Heart left ventricle (tissue), 16 donors: ENCODE measurements around the gene MYB. TPM values are rescaled to one million over a fixed set of nuclear protein-coding genes. Genes with fewer than 3 reads are reported as not detected.

Experiments used
- ATAC-seq, 4 donors: fragments of 200-7000 bp; cut with Tn5 transposase; one replicate each; pipeline ENCODE4 v1.9.1; 2020 to 2022; ENCODE audit warnings: moderate library complexity in 4 of 4, mild to moderate bottlenecking in 3 of 4, moderate number of reproducible peaks in 1 of 4
- DNase-seq, 5 donors: peaks; one replicate each; pipeline ENCODE4 v3.0.0-alpha.2; 2020
- H3K27ac ChIP-seq, 12 donors: fragments of 200-600 bp; sonication (generic) in 4 of 12; one replicate each; pipeline versions ENCODE4 v1.5.0 to v1.8.0; 2016 to 2022; ENCODE audit warnings: mild to moderate bottlenecking in 2 of 12
- H3K27me3 ChIP-seq, 9 donors: fragments of 200-600 bp; sonication (generic) in 2 of 9; one replicate each; pipeline versions ENCODE4 v1.5.1 to v1.8.0; 2016 to 2022; ENCODE audit warnings: mild to moderate bottlenecking in 3 of 9
- H3K36me3 ChIP-seq, 9 donors: fragments of 200-600 bp; sonication (generic) in 2 of 9; one replicate each; pipeline versions ENCODE4 v1.5.0 to v1.8.0; 2018 to 2022; ENCODE audit warnings: mild to moderate bottlenecking in 2 of 9
- H3K4me1 ChIP-seq, 12 donors: fragments of 200-600 bp; sonication (generic) in 4 of 12; one replicate each; pipeline versions ENCODE4 v1.5.0 to v1.8.0; 2016 to 2022; ENCODE audit warnings: mild to moderate bottlenecking in 3 of 12
- H3K4me3 ChIP-seq, 12 donors: fragments of 200-600 bp; sonication (generic) in 4 of 12; one replicate each; pipeline versions ENCODE4 v1.5.0 to v1.8.0; 2017 to 2022; ENCODE audit warnings: mild to moderate bottlenecking in 9 of 12, moderate library complexity in 4 of 12
- H3K9me3 ChIP-seq, 12 donors: fragments of 200-600 bp; sonication (generic) in 4 of 12; one replicate each; pipeline versions ENCODE4 v1.5.0 to v1.8.0; 2016 to 2022; ENCODE audit warnings: mild to moderate bottlenecking in 1 of 12
- POLR2A ChIP-seq, 2 donors: fragments of 450-650 bp; IDR thresholded peaks; one replicate each; pipeline ENCODE4 v1.6.1; 2017; ENCODE audit warnings: antibody characterized with exemption in 2 of 2, mild to moderate bottlenecking in 2 of 2, moderate library complexity in 2 of 2
- WGBS, 4 donors: extraction: QIAGEN DNeasy Blood & Tissue Kit in 2 of 4; methylation state at CpG; one replicate each; pipeline versions ENCODE4 v1.1.5 to v1.1.7; 2013 to 2018; 5-methylcytosine and 5-hydroxymethylcytosine counted together
- intact Hi-C, 10 donors: fragments of 100-400 bp; cut with DNase I; formaldehyde crosslinking; loops; one replicate each; pipeline versions ENCODE4 v1.11.1 to v1.14.2; 2022
- polyA plus RNA-seq, 2 donors: library from polyadenylated mRNA; stranded (reverse); fragments of 200-250 nt; gene quantifications; one replicate each; pipeline ENCODE4 v1.2.3, GENCODE V29; 2013
- total RNA-seq, 9 donors: library from RNA; depleted of rRNA in 2 of 9; stranded (reverse); fragments of >200 nt in 2 of 9; fragmentation: NEBNext Ultra II Directional in 3 of 9; extraction: Animal tissue kit (Norgen Biotek cat#: 25700) in 3 of 9; gene quantifications; one replicate each; pipeline versions ENCODE4 v1.1.0 to v1.2.4, GENCODE V29; 2016 to 2023
- TF ChIP-seq, protein P1 (sequence below), 12 donors: fragments of 200-600 bp; sonication (generic) in 4 of 12; IDR thresholded peaks; one replicate each; pipeline versions ENCODE4 v1.5.0 to v1.8.0; 2018 to 2022; ENCODE audit warnings: antibody characterized with exemption in 12 of 12, mild to moderate bottlenecking in 5 of 12
- donor health status: ischemic (EF 13 %, LVEDD 7.1; RV severe dilation, severe dysfunction).
- donor health status: healthy with polysubstance abuse.
- donor health status: DM: no; HTN: yes; CAD: no.
- donor health status: DM: no; HTN: no; CAD: no.
- donor health status: ischemic (EF 25% LVEDD 6.9; RV normal size, moderate dysfunction).
- donor health status: ischemic (EF 25% LVEDD 5.7; RV mildly dilated, moderate dysfunction).
- donor health status: healthy.
- donor health status: DM: yes; HTN: yes; CAD: no.
- donor health status: ischemic (EF 35%, LVEDD 5.7; RV mildly dilated, moderate dysfunction).
- donor health status: nonischemic (EF 11% LVEDD 7.7; RV severe dilation, severe dysfunction).
- donor health status: DM: yes; HTN: yes; CAD: no.
- donor health status: PGD.
- donor health status: ischemic (EF 29% LVEDD 5.4; RV normal size, mild dysfunction).
- donor health status: nonischemic (EF 23%, LVEDD 6.1; RV moderate dilation, normal function).

MYB gene
- total and polyA plus RNA-seq, 11 donors, result 0.12 to 0.53 (median 0.20) TPM; not detected in 8

DNA sequence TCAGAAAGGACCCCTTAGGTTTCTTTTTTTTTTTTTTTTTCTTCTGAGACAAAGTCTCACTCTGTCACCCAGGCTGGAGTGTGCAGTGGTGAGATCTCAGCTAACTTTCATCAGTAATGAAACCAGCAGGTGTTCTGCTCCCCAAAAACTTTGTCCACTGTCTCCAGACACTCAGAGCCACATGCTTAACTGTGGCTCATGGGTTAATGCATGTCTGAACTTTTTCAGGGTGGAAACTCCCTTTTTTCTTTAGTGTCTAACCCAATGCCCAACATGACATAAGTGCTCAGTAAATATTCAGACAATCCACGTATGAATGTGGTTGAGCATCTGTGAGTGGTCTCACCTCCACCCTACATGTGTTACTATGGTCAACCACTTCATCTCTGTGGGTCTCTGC is 45.4 kb downstream of the MYB start:
- peaks cover 0 to 7% (median 0%) of the 10 kb centered on the region in 12 donors for H3K4me1 ChIP-seq
- intact Hi-C loops, result no loop called here
- H3K9me3 ChIP-seq, result peaks cover 0 to 5% (median 0%) of the 10 kb centered on the region in 12 donors
- ATAC-seq (no peak), DNase-seq (no peak)
- WGBS, 4 donors, result 69 to 89% (median 84%) methylated on average over 1 of the region's 1 CpG
- H3K4me3 ChIP-seq, result no peak overlapping the region
- H3K36me3 ChIP-seq, result no peaks in the 10 kb centered on the region
- no peak overlapping the region for H3K27ac ChIP-seq
- no peaks in the 10 kb centered on the region for H3K27me3 ChIP-seq
- no peak for TF ChIP-seq POLR2A (IDR thresholded peaks at IDR 0.05)
- TF ChIP-seq, protein P1, sequence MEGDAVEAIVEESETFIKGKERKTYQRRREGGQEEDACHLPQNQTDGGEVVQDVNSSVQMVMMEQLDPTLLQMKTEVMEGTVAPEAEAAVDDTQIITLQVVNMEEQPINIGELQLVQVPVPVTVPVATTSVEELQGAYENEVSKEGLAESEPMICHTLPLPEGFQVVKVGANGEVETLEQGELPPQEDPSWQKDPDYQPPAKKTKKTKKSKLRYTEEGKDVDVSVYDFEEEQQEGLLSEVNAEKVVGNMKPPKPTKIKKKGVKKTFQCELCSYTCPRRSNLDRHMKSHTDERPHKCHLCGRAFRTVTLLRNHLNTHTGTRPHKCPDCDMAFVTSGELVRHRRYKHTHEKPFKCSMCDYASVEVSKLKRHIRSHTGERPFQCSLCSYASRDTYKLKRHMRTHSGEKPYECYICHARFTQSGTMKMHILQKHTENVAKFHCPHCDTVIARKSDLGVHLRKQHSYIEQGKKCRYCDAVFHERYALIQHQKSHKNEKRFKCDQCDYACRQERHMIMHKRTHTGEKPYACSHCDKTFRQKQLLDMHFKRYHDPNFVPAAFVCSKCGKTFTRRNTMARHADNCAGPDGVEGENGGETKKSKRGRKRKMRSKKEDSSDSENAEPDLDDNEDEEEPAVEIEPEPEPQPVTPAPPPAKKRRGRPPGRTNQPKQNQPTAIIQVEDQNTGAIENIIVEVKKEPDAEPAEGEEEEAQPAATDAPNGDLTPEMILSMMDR (IDR thresholded peaks at IDR 0.05), result no peak

DNA sequence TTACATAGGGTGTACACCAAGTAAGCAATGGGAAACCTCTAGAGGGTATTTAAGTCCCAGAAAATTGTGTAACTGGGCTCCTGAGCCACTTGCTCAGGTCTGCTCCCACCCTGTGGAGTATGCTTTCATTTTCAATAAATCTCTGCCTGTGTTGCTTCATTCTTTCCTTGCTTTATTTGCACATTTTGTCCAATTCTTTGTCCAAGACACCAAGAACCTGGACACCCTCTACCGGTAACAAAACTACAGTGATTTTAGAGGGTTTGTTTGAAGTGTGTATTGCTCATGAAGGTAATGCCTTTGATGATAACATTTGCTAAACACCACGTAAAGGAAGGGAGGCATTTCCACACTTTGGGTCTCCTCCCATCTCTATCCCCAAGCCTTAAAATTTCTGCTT is 46.2 kb downstream of the MYB start:
- WGBS, 4 donors, result 79 to 90% (median 86%) methylated on average over 2 of the region's 2 CpGs
- Histone ChIP-seq H3K27ac (no peak overlapping the region), H3K27me3 (no peaks in the 10 kb centered on the region), H3K9me3 (peaks cover 0 to 5% (median 0%) of the 10 kb centered on the region in 12 donors), H3K4me3 (no peak overlapping the region), H3K4me1 (peaks cover 0 to 9% (median 0%) of the 10 kb centered on the region in 12 donors), H3K36me3 (no peaks in the 10 kb centered on the region)
- intact Hi-C loops, result no loop called here
- no peak for DNase-seq
- no peak for TF ChIP-seq POLR2A (IDR thresholded peaks at IDR 0.05)
- TF ChIP-seq, protein P1 (IDR thresholded peaks at IDR 0.05), result no peak
- no peak for ATAC-seq

DNA sequence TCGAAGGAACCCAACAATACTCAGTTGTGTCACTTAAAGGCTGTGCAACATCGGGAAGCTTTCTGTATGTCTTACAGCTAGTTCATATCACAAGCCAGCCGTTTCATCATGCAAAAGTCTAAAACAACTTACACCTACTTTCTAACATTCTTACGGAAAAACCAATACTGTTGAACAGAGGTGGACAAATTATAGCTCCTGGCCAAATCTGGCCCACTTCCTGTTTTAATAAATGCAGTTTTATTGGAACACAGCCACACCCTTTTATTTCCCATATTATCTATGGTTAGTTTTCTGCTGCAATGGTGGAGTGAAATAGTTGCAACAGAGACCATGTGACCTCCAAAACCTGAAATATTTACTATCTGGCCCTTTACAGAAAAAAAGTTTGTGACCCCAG is 46.6 kb downstream of the MYB start:
- peaks cover 0 to 5% (median 0%) of the 10 kb centered on the region in 12 donors for H3K9me3 ChIP-seq
- no peak overlapping the region for H3K27ac ChIP-seq
- no peak for TF ChIP-seq POLR2A (IDR thresholded peaks at IDR 0.05)
- TF ChIP-seq, protein P1 (IDR thresholded peaks at IDR 0.05), result no peak
- H3K27me3 ChIP-seq, result no peaks in the 10 kb centered on the region
- no peak for DNase-seq
- no peak for ATAC-seq
- H3K4me3 ChIP-seq, result no peak overlapping the region
- H3K4me1 ChIP-seq, result peaks cover 0 to 9% (median 0%) of the 10 kb centered on the region in 12 donors
- WGBS, 4 donors, result 89 to 95% (median 93%) methylated on average over 4 of the region's 4 CpGs
- intact Hi-C loops, result no loop called here
- no peaks in the 10 kb centered on the region for H3K36me3 ChIP-seq

GRCh38 chr6:135228486-135228885 is 47.4 kb downstream of the MYB start:
- Histone ChIP-seq H3K9me3 (peaks cover 0 to 5% (median 0%) of the 10 kb centered on the region in 12 donors), H3K4me1 (peaks cover 0 to 9% (median 0%) of the 10 kb centered on the region in 12 donors), H3K27me3 (no peaks in the 10 kb centered on the region), H3K27ac (no peak overlapping the region), H3K36me3 (no peaks in the 10 kb centered on the region), H3K4me3 (no peak overlapping the region)
- DNase-seq (no peak), ATAC-seq (no peak)
- TF ChIP-seq POLR2A (IDR thresholded peaks at IDR 0.05), result no peak
- TF ChIP-seq, protein P1 (IDR thresholded peaks at IDR 0.05), result no peak
- WGBS, 4 donors, result 92 to 96% (median 93%) methylated on average over 6 of the region's 6 CpGs
- intact Hi-C loops, result no loop called here
